ENCODE results near the gene MAGI2. TPM values are rescaled to one million over a fixed set of nuclear protein-coding genes. Genes with fewer than 3 reads are reported as not detected.

MAGI2 gene
- total RNA-seq, 6 experiments from 2014 or later, result 1.2 to 4.0 (median 2.4) TPM

- TF ChIP-seq, protein P1, sequence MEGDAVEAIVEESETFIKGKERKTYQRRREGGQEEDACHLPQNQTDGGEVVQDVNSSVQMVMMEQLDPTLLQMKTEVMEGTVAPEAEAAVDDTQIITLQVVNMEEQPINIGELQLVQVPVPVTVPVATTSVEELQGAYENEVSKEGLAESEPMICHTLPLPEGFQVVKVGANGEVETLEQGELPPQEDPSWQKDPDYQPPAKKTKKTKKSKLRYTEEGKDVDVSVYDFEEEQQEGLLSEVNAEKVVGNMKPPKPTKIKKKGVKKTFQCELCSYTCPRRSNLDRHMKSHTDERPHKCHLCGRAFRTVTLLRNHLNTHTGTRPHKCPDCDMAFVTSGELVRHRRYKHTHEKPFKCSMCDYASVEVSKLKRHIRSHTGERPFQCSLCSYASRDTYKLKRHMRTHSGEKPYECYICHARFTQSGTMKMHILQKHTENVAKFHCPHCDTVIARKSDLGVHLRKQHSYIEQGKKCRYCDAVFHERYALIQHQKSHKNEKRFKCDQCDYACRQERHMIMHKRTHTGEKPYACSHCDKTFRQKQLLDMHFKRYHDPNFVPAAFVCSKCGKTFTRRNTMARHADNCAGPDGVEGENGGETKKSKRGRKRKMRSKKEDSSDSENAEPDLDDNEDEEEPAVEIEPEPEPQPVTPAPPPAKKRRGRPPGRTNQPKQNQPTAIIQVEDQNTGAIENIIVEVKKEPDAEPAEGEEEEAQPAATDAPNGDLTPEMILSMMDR (IDR thresholded peaks at IDR 0.05), result no peak
- TF ChIP-seq POLR2A (IDR thresholded peaks at IDR 0.05), result no peak
- no peaks in the 10 kb centered on the region for H3K4me1 ChIP-seq
- WGBS (ENCODE audit: insufficient coverage, low coverage, low lambda C conversion rate, missing lambda C conversion rate), result 72% methylated on average over 7 of the region's 7 CpGs
- H3K27ac ChIP-seq, result no peak overlapping the region
- no peak for DNase-seq
- no peaks in the 10 kb centered on the region for H3K36me3 ChIP-seq
- intact Hi-C loops (cut with DNase I), result no loop called here
- no peaks in the 10 kb centered on the region for H3K9me3 ChIP-seq
- no peak overlapping the region for H3K4me3 ChIP-seq
- H3K27me3 ChIP-seq, result no peaks in the 10 kb centered on the region
- no peak for ATAC-seq
Observed at GRCh38 chr7:78535655-78536054, 917.8 kb downstream of the MAGI2 start.

DNA sequence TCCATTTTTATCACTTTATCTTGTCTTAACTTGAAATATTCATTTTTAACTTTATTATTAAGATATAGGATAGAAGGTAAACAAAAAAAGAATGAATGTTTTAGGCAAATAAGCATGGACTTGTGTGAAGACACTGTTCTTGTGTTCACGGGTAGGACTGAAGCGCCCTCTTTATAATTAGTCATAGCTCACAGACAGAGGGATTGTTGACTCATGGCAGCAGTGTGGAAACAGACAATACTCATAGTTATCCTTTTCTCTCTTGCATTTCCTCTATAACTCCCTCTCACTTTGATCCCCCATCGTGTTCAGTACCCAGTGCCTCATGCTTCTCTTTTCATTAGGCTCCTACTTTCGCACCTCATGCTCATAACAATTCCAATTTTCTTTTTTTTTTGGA, 923.1 kb downstream of the MAGI2 start:
- Histone ChIP-seq H3K4me3 (no peak overlapping the region), H3K27ac (no peak overlapping the region), H3K4me1 (no peaks in the 10 kb centered on the region), H3K27me3 (no peaks in the 10 kb centered on the region), H3K9me3 (no peaks in the 10 kb centered on the region), H3K36me3 (no peaks in the 10 kb centered on the region)
- 68% methylated on average over 4 of the region's 4 CpGs for WGBS (ENCODE audit: insufficient coverage, low coverage, low lambda C conversion rate, missing lambda C conversion rate)
- no peak for DNase-seq
- TF ChIP-seq POLR2A (IDR thresholded peaks at IDR 0.05), result no peak
- TF ChIP-seq, protein P1 (IDR thresholded peaks at IDR 0.05), result no peak
- no peak for ATAC-seq
- intact Hi-C loops (cut with DNase I), result no loop called here

DNA sequence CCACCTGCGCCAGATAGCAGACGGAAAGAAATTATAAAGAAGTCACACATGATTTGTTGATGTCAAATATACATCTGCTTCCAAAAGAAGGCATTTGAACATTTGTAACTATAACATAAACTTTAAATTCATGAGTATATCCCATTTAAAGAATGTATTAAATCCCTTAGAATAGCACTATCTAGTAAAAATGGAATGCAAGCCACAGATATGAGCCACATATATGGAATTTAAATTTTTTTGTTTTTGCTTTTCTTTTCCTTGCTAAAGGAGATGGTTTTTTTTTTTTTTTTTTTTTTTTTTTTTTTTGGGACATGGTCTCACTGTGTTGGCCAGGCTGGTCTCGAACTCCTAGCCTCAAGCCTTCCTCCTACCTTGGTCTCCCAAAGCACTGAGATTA, 924.1 kb downstream of the MAGI2 start:
- ATAC-seq (no peak), DNase-seq (no peak)
- WGBS (ENCODE audit: insufficient coverage, low coverage, low lambda C conversion rate, missing lambda C conversion rate), result 88% methylated on average over 3 of the region's 3 CpGs
- Histone ChIP-seq H3K36me3 (no peaks in the 10 kb centered on the region), H3K27me3 (no peaks in the 10 kb centered on the region), H3K4me3 (no peak overlapping the region), H3K4me1 (no peaks in the 10 kb centered on the region), H3K9me3 (no peaks in the 10 kb centered on the region), H3K27ac (no peak overlapping the region)
- TF ChIP-seq, protein P1 (IDR thresholded peaks at IDR 0.05), result no peak
- no peak for TF ChIP-seq POLR2A (IDR thresholded peaks at IDR 0.05)
- intact Hi-C loops (cut with DNase I), result no loop called here

GRCh38 chr7:78528964-78529363, 924.5 kb downstream of the MAGI2 start:
- ATAC-seq (no peak), DNase-seq (no peak)
- H3K9me3 ChIP-seq, result no peaks in the 10 kb centered on the region
- no peak overlapping the region for H3K4me3 ChIP-seq
- H3K27me3 ChIP-seq, result no peaks in the 10 kb centered on the region
- 52% methylated on average over 3 of the region's 3 CpGs for WGBS (ENCODE audit: insufficient coverage, low coverage, low lambda C conversion rate, missing lambda C conversion rate)
- TF ChIP-seq, protein P1 (IDR thresholded peaks at IDR 0.05), result no peak
- TF ChIP-seq POLR2A (IDR thresholded peaks at IDR 0.05), result no peak
- no peaks in the 10 kb centered on the region for H3K4me1 ChIP-seq
- intact Hi-C loops (cut with DNase I), result no loop called here
- no peak overlapping the region for H3K27ac ChIP-seq
- no peaks in the 10 kb centered on the region for H3K36me3 ChIP-seq

- ATAC-seq (no peak), DNase-seq (no peak)
- H3K4me3 ChIP-seq, result no peak overlapping the region
- WGBS (ENCODE audit: insufficient coverage, low coverage, low lambda C conversion rate, missing lambda C conversion rate), result 49% methylated on average over 5 of the region's 5 CpGs
- no peaks in the 10 kb centered on the region for H3K9me3 ChIP-seq
- no peaks in the 10 kb centered on the region for H3K27me3 ChIP-seq
- no peak overlapping the region for H3K27ac ChIP-seq
- H3K36me3 ChIP-seq, result no peaks in the 10 kb centered on the region
- TF ChIP-seq POLR2A (IDR thresholded peaks at IDR 0.05), result no peak
- TF ChIP-seq, protein P1 (IDR thresholded peaks at IDR 0.05), result no peak
- intact Hi-C loops (cut with DNase I), result no loop called here
- H3K4me1 ChIP-seq, result no peaks in the 10 kb centered on the region
Observed at GRCh38 chr7:78523930-78524329, 929.5 kb downstream of the MAGI2 start.
